HG03442 (cell line): Measurements from ENCODE around the gene ZNF730.
"Not testable (repeated sequence)": the region's sequence is repeated elsewhere in the genome, so short reads cannot be mapped to it uniquely, and the experiment has no call there.

Experiments
- ATAC-seq: cut with Tn5 transposase; IDR thresholded peaks from one replicate; pipeline ENCODE4 v1.9.1; 2021; ENCODE audit warnings: mild to moderate bottlenecking, moderate library complexity; ENCODE audit not compliant: unreplicated experiment

The ZNF730 gene

GRCh38 chr19:23116802-23117571 is at the start of gene ZNF730:
Gene ZNF730 (plus strand): TSS chr19:23117025. CDS start chr19:23117174, 149 bp downstream.
- ATAC-seq = peak; percentile 92

GRCh38 chr19:23070353-23071146 is 46.3 kb upstream of the ZNF730 start:
- no peak for ATAC-seq

- ATAC-seq = no peak
Measured at GRCh38 chr19:23071147-23071511, 45.7 kb upstream of the ZNF730 start.

- ATAC-seq = peak; percentile 54
Measured at GRCh38 chr19:23075031-23075733, 41.6 kb upstream of the ZNF730 start.

GRCh38 chr19:23077776-23078175 is 39.0 kb upstream of the ZNF730 start:
- not testable (repeated sequence) for ATAC-seq

- no peak for ATAC-seq
Measured at GRCh38 chr19:23093832-23094231, 23.0 kb upstream of the ZNF730 start.

- no peak for ATAC-seq
Measured at GRCh38 chr19:23095418-23095817, 21.4 kb upstream of the ZNF730 start.

GRCh38 chr19:23098286-23098685 is 18.5 kb upstream of the ZNF730 start:
- ATAC-seq = no peak

GRCh38 chr19:23098988-23099387 is 17.8 kb upstream of the ZNF730 start:
- ATAC-seq = no peak

- ATAC-seq = no peak
Measured at GRCh38 chr19:23099966-23100365, 16.9 kb upstream of the ZNF730 start.

GRCh38 chr19:23101241-23101640 is 15.6 kb upstream of the ZNF730 start:
- ATAC-seq = no peak

- ATAC-seq = no peak
Measured at GRCh38 chr19:23118400-23118799, 1.6 kb downstream of the ZNF730 start.

GRCh38 chr19:23134211-23134610 is 17.4 kb downstream of the ZNF730 start:
- not testable (repeated sequence) for ATAC-seq

GRCh38 chr19:23145617-23146415 is 29.0 kb downstream of the ZNF730 start:
- ATAC-seq = no peak

- ATAC-seq = no peak
Measured at GRCh38 chr19:23160766-23161165, 43.9 kb downstream of the ZNF730 start.

GRCh38 chr19:23168286-23168685 is 51.5 kb downstream of the ZNF730 start:
- not testable (repeated sequence) for ATAC-seq

GRCh38 chr19:23183251-23183650 is 66.4 kb downstream of the ZNF730 start:
- no peak for ATAC-seq

GRCh38 chr19:23190341-23190740 is 73.5 kb downstream of the ZNF730 start:
- no peak for ATAC-seq
